Daoy (cell line): Measurements from ENCODE around the gene VARS1. TPM values are rescaled to one million over a fixed set of nuclear protein-coding genes. Genes with fewer than 3 reads are reported as not detected.
"Not testable (repeated sequence)": the region's sequence is repeated elsewhere in the genome, so short reads cannot be mapped to it uniquely, and the experiment has no call there.

Experiments used
- DNase-seq: peaks from one replicate; pipeline ENCODE4 v3.0.0-alpha.2; 2015; ENCODE audit warnings: low read depth
- total RNA-seq: library from RNA; depleted of rRNA; stranded (reverse); fragments of >200 nt; shearing (Covaris generic); gene quantifications from 2 replicates; pipeline ENCODE4 v1.2.3, GENCODE V29; 2014

VARS1 gene
- total RNA-seq, 1 experiment from 2014 or later: 77.3 TPM

- peak; percentile 84 for DNase-seq
Measured at GRCh38 chr6:31822036-31822821, 26.7 kb upstream of the VARS1 start.

- peak; percentile 75 for DNase-seq
Measured at GRCh38 chr6:31821301-31822035, 25.9 kb upstream of the VARS1 start.

GRCh38 chr6:31820399-31820798, 24.8 kb upstream of the VARS1 start:
- not testable (repeated sequence) for DNase-seq

DNA sequence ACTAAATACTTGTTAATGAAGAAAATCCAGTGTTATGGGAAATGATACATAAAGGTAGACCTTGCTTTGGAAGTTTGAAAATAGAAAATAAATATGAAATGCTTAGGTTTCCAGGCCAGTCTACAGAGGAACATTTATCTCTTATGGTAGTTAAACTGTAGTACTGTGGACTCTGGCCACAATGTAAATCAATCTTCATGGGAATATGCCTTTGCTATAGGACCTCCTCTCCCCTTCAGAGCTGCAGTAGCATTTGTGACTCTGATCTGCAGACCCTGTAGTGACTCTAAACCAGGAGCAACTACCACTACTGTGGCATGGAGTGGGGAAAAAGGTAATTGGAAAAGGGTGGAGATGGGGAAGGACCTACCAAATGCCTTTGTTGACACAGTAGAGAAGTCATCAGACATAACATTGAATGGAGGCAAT, 24.3 kb upstream of the VARS1 start:
- no peak for DNase-seq

GRCh38 chr6:31817929-31818511, 22.5 kb upstream of the VARS1 start:
- not testable (repeated sequence) for DNase-seq

DNA sequence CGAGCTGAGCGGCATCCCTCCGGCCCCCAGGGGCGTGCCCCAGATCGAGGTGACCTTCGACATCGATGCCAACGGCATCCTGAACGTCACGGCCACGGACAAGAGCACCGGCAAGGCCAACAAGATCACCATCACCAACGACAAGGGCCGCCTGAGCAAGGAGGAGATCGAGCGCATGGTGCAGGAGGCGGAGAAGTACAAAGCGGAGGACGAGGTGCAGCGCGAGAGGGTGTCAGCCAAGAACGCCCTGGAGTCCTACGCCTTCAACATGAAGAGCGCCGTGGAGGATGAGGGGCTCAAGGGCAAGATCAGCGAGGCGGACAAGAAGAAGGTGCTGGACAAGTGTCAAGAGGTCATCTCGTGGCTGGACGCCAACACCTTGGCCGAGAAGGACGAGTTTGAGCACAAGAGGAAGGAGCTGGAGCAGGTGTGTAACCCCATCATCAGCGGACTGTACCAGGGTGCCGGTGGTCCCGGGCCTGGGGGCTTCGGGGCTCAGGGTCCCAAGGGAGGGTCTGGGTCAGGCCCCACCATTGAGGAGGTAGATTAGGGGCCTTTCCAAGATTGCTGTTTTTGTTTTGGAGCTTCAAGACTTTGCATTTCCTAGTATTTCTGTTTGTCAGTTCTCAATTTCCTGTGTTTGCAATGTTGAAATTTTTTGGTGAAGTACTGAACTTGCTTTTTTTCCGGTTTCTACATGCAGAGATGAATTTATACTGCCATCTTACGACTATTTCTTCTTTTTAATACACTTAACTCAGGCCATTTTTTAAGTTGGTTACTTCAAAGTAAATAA, 21.8 kb upstream of the VARS1 start:
- DNase-seq: not testable (repeated sequence)

- DNase-seq: peak; percentile 98
Measured at GRCh38 chr6:31815025-31815838, 19.7 kb upstream of the VARS1 start, which contains the start of the genes HSPA1A and HSPA1L. TSS of gene HSPA1A (plus strand) at chr6:31815543. CDS start at chr6:31815757, 214 bp downstream. TSS of gene HSPA1L (minus strand) at chr6:31815283. CDS start at chr6:31811972, 3,311 bp downstream.

- peak; percentile 99 for DNase-seq
Measured at GRCh38 chr6:31814677-31815024, 19.1 kb upstream of the VARS1 start.

- no peak for DNase-seq
Measured at GRCh38 chr6:31813465-31813849, 17.9 kb upstream of the VARS1 start.

DNA sequence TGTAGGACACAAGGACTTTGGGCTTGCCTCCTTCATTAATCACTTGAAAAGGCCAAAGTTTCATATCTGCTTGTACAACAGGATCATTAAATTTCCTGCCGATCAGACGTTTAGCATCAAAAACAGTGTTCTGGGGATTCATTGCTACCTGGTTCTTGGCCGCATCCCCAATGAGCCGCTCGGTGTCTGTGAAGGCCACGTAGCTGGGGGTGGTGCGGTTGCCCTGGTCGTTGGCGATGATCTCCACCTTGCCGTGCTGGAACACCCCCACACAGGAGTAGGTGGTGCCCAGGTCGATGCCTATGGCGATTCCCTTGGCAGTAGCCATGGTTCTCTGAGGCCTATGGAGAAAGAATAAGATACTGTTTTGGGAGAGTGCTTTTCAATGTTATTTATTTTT, 16.1 kb upstream of the VARS1 start:
- no peak for DNase-seq

GRCh38 chr6:31808599-31808998, 13.0 kb upstream of the VARS1 start:
- not testable (repeated sequence) for DNase-seq

- DNase-seq: peak; percentile 99
Measured at GRCh38 chr6:31806470-31807272, 11.1 kb upstream of the VARS1 start, which contains the start of gene LSM2. TSS of gene LSM2 (minus strand) at chr6:31806966. CDS start at chr6:31806757, 209 bp downstream.

DNA sequence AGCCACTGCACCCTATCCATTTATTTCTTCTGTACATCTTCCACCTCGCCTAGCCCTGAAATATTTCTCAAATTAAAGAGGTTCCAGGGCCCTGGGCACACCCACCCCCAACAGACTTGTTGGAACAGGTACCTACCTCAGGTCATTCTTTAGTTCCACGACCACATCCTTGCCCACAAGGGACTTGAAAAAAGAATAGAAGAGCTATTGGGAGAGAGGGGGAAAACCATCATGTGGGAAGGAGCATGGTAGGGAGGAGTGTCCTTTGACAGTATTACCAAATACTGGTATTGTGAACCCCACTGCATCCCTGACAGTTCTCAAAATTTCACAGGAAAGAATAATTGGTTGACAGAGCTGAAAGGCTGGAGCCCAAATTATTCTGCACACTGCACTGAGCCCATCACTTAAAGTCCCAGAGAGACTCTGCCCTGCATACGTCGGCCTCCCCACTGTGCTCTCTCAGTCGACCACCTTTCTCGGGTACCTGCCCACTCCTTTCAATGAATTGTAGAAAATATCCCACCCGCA, 10.5 kb upstream of the VARS1 start:
- no peak for DNase-seq

DNA sequence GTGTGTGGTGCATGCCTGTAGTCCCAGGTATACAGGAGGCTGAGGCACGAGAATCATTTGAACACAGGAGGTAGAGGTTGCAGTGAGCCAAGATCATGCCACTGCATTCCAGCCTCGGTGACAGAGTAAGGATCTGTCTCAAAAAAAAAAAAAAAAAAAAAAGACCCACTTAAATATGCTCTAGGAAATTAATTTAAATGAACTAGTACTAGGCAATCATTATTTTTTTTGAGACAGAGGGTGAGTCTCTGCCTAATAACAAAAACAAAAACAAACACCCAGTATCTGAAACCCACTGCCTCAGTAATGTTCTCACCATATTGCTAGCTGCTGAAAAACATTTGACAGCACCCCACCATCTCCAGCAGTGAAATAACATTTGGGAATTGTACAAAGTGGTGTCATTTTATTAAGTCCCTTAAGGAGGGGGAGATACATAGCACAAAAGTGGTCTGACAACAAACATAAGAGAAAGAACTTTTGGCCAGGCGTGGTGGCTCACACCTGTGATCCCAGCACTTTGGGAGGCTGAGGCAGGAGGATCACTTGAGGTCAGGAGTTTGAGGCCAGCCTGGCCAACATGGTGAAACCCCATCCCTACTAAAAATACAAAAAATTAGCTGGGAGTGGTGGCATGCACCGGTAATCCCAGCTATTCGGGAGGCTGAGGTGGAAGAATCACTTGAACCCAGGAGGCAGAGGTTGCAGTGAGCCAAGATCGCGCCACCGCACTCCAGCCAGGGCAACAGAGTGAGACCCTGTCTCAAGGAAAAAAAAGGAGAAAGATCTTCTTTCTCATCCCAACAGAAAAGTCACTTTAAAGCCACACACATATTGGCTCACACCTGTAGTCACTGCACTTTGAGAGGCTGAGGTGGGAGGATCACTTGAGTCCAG, 5.7 kb upstream of the VARS1 start:
- not testable (repeated sequence) for DNase-seq

DNA sequence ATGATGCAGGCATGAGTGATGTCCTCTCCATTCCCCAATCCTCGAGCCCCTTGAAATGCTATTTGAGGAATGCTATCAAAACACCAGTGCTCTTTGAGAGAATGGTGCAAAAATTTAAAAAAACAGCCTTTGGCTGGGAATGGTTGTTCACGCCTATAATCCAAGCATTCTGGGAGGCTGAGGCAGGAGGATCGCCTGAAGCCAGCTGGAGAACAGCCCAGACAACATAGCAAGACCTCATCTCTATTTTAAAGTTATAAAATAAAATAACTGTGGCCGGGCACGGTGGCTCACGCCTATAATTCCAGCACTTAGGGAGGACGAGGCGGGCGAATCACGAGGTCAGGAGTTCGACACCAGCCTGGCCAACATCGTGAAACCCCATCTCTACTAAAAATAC, 4.2 kb upstream of the VARS1 start:
- no peak for DNase-seq

GRCh38 chr6:31797588-31797987, 2.0 kb upstream of the VARS1 start:
- DNase-seq: no peak

- no peak for DNase-seq
Measured at GRCh38 chr6:31796993-31797385, 1.4 kb upstream of the VARS1 start.

DNA sequence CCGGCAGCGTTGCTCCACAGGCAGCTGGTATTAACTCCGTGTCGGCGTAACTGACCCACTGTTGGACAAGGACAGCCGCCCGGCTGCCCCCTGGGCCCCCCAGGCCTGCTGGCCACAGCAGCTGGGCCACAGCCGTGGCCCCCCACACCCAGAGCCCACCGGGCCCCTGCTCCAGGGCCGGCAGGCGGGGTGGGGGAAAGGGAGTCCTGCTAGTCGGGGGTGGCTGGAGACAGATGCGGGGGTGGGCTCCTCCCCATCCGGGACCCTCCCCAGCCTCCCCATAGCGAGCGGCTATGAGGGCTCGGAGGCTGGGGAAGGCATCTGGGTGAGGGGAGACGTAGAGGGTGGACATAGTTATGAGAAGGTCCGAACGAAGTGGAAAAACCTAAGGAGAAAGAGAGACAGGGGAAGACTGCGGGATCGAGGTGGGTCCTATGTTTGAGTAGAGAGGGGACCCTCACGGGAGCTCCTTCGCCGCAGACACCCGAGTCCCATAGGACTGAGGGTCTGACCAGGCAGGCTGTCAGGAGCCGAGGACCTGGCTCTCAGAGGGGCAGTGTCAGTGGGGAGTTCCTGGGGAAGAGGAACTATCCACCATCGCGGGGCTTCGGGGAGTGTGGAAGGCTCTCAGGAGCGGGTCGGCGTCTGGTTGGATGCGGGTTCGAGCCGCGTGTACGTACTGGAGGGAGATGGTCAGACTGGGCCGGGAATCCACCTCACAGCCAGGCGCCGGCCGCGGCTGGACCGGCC, 511 bp downstream of the VARS1 start:
- no peak for DNase-seq
